GM19043 (cell line): ENCODE results near the gene PLEKHG7.
"Not testable (repeated sequence)": the region's sequence is repeated elsewhere in the genome, so short reads cannot be mapped to it uniquely, and the experiment has no call there.

Experiments used
- ATAC-seq: cut with Tn5 transposase; IDR thresholded peaks from one replicate; pipeline ENCODE4 v1.9.1; 2021; ENCODE audit warnings: low read depth; ENCODE audit not compliant: unreplicated experiment

The PLEKHG7 gene

GRCh38 chr12:92702754-92703679, at the start of gene PLEKHG7:
PLEKHG7 (plus strand) TSS chr12:92702989; CDS start chr12:92706632, 3,643 bp downstream.
- ATAC-seq = peak; percentile 92

GRCh38 chr12:92654256-92654655, 48.5 kb upstream of the PLEKHG7 start:
- not testable (repeated sequence) for ATAC-seq

- ATAC-seq = no peak
Measured at GRCh38 chr12:92654929-92655328, 47.9 kb upstream of the PLEKHG7 start.

GRCh38 chr12:92656911-92657310, 45.9 kb upstream of the PLEKHG7 start:
- ATAC-seq = no peak

GRCh38 chr12:92657770-92658169, 45.0 kb upstream of the PLEKHG7 start:
- ATAC-seq = no peak

- no peak for ATAC-seq
Measured at GRCh38 chr12:92658611-92659010, 44.2 kb upstream of the PLEKHG7 start.

- no peak for ATAC-seq
Measured at GRCh38 chr12:92661269-92661668, 41.5 kb upstream of the PLEKHG7 start.

- no peak for ATAC-seq
Measured at GRCh38 chr12:92665496-92665895, 37.3 kb upstream of the PLEKHG7 start.

- ATAC-seq = no peak
Measured at GRCh38 chr12:92668739-92669138, 34.0 kb upstream of the PLEKHG7 start.

GRCh38 chr12:92671524-92671923, 31.3 kb upstream of the PLEKHG7 start:
- ATAC-seq = not testable (repeated sequence)

- ATAC-seq = peak; percentile 75
Measured at GRCh38 chr12:92673756-92674155, 29.0 kb upstream of the PLEKHG7 start.

GRCh38 chr12:92674500-92674899, 28.3 kb upstream of the PLEKHG7 start:
- no peak for ATAC-seq

- no peak for ATAC-seq
Measured at GRCh38 chr12:92675092-92675865, 27.5 kb upstream of the PLEKHG7 start.

GRCh38 chr12:92676710-92677109, 26.1 kb upstream of the PLEKHG7 start:
- ATAC-seq = no peak

- no peak for ATAC-seq
Measured at GRCh38 chr12:92690601-92691000, 12.2 kb upstream of the PLEKHG7 start.

GRCh38 chr12:92695056-92695455, 7.7 kb upstream of the PLEKHG7 start:
- no peak for ATAC-seq

GRCh38 chr12:92695577-92695976, 7.2 kb upstream of the PLEKHG7 start:
- ATAC-seq = no peak

GRCh38 chr12:92696216-92696615, 6.6 kb upstream of the PLEKHG7 start:
- no peak for ATAC-seq

GRCh38 chr12:92698474-92698873, 4.3 kb upstream of the PLEKHG7 start:
- ATAC-seq = no peak

GRCh38 chr12:92701441-92701840, 1.3 kb upstream of the PLEKHG7 start:
- ATAC-seq = no peak

- ATAC-seq = no peak
Measured at GRCh38 chr12:92703786-92704185, 997 bp downstream of the PLEKHG7 start.
